Lung (tissue), 12 donors: ENCODE data around the gene ARHGAP10. TPM values are rescaled to one million over a fixed set of nuclear protein-coding genes. Genes with fewer than 3 reads are reported as not detected.

ENCODE experiments used
- ATAC-seq: fragments of 200-7000 bp; cut with Tn5 transposase; one replicate; pipeline ENCODE4 v1.9.1; 2020; ENCODE audit warnings: moderate number of reproducible peaks; ENCODE audit not compliant: insufficient read depth, low FRiP score
- DNase-seq, 3 donors: peaks; one replicate each; pipeline ENCODE4 v3.0.0-alpha.2; 2013 to 2017
- H3K27ac ChIP-seq, 2 donors: one replicate each; pipeline ENCODE4 v1.5.1; 2013; ENCODE audit warnings: mild to moderate bottlenecking in 2 of 2, moderate library complexity in 2 of 2, control low read depth in 1 of 2, inconsistent platforms in 1 of 2, low read depth in 1 of 2, low read length in 1 of 2
- H3K27me3 ChIP-seq, 3 donors: one replicate each; pipeline ENCODE4 v1.5.1; 2013; ENCODE audit warnings: low read length in 2 of 3; ENCODE audit not compliant: control insufficient read depth in 3 of 3, insufficient read depth in 3 of 3
- H3K36me3 ChIP-seq, 4 donors: one replicate each; pipeline ENCODE4 v1.5.1; 2013; ENCODE audit warnings: low read length in 4 of 4, mild to moderate bottlenecking in 1 of 4, moderate library complexity in 1 of 4; ENCODE audit not compliant: control insufficient read depth in 4 of 4, insufficient read depth in 4 of 4
- H3K4me1 ChIP-seq, 5 donors: one replicate each; pipeline ENCODE4 v1.5.1; 2013; ENCODE audit warnings: low read length in 5 of 5, mild to moderate bottlenecking in 2 of 5, moderate library complexity in 1 of 5; ENCODE audit not compliant: control insufficient read depth in 5 of 5, insufficient read depth in 5 of 5
- H3K4me3 ChIP-seq: one replicate; pipeline ENCODE4 v1.5.1; 2013; ENCODE audit warnings: mild to moderate bottlenecking, control low read depth, moderate library complexity
- H3K9ac ChIP-seq, 2 donors: one replicate each; pipeline ENCODE4 v1.5.1; 2013; ENCODE audit warnings: low read length in 2 of 2, control low read depth in 1 of 2; ENCODE audit not compliant: insufficient read depth in 1 of 2
- H3K9me3 ChIP-seq, 4 donors: one replicate each; pipeline ENCODE4 v1.5.1; 2013; ENCODE audit warnings: low read length in 3 of 4, mild to moderate bottlenecking in 1 of 4, moderate library complexity in 1 of 4; ENCODE audit not compliant: control insufficient read depth in 4 of 4, insufficient read depth in 3 of 4
- CTCF ChIP-seq: IDR thresholded peaks from 2 replicates; pipeline ENCODE4 v1.5.1; 2012; ENCODE audit warnings: mild to moderate bottlenecking; ENCODE audit errors: control extremely low read depth, extremely low read depth
- WGBS, 2 donors: extraction: QIAGEN DNeasy Blood & Tissue Kit; methylation state at CpG; one replicate each; pipeline ENCODE4 v1.1.7; 2013; 5-methylcytosine and 5-hydroxymethylcytosine counted together
- polyA plus RNA-seq, 2 donors: library from polyadenylated mRNA; stranded (reverse); fragments of 200-250 nt; gene quantifications; one replicate each; pipeline ENCODE4 v1.2.1, GENCODE V29; 2013
- total RNA-seq, 2 donors: library from RNA; depleted of rRNA in 1 of 2; stranded (reverse); fragments of >200 nt in 1 of 2; gene quantifications; one replicate each; pipeline ENCODE4 v1.2.1, GENCODE V29; 2014 to 2021
- donor health status: control.
- donor health status: control.
- donor health status: Bipolar disorder and iron deficiency.
- donor health status: healthy.
- donor health status: DM: yes; HTN: yes; CAD: no.

Gene ARHGAP10
- total and polyA plus RNA-seq, 4 donors, result 9.1 to 25.0 (median 17.5) TPM

GRCh38 chr4:147768113-147768512 is 36.2 kb downstream of the ARHGAP10 start:
- WGBS, 2 donors, result 30 to 42% methylated on average over 4 of the region's 4 CpGs
- TF ChIP-seq CTCF, result no peak
- ATAC-seq (no peak), DNase-seq (no peak)
- Histone ChIP-seq H3K27ac (peak overlapping the region in 1 of 2 donors; percentile 65), H3K9ac (no peak overlapping the region), H3K27me3 (no peaks in the 10 kb centered on the region), H3K9me3 (no peaks in the 10 kb centered on the region), H3K4me3 (no peak overlapping the region), H3K36me3 (no peaks in the 10 kb centered on the region), H3K4me1 (peaks cover 0 to 23% (median 6%) of the 10 kb centered on the region in 5 donors)

GRCh38 chr4:147769386-147769785 is 37.5 kb downstream of the ARHGAP10 start:
- H3K9me3 ChIP-seq, result no peaks in the 10 kb centered on the region
- no peaks in the 10 kb centered on the region for H3K27me3 ChIP-seq
- H3K4me1 ChIP-seq, result peaks cover 0 to 28% (median 8%) of the 10 kb centered on the region in 5 donors
- no peak overlapping the region for H3K9ac ChIP-seq
- 90 to 95% methylated on average over 4 of the region's 4 CpGs for WGBS, 2 donors
- H3K4me3 ChIP-seq, result no peak overlapping the region
- no peak for ATAC-seq
- no peak overlapping the region for H3K27ac ChIP-seq
- TF ChIP-seq CTCF, result no peak
- H3K36me3 ChIP-seq, result no peaks in the 10 kb centered on the region
- DNase-seq, result no peak

- no peaks in the 10 kb centered on the region for H3K9me3 ChIP-seq
- DNase-seq (no peak), ATAC-seq (no peak)
- H3K27me3 ChIP-seq, result no peaks in the 10 kb centered on the region
- no peak for TF ChIP-seq CTCF
- H3K9ac ChIP-seq, result no peak overlapping the region
- H3K36me3 ChIP-seq, result no peaks in the 10 kb centered on the region
- H3K4me3 ChIP-seq, result no peak overlapping the region
- WGBS, 2 donors, result 93 to 99% methylated on average over 2 of the region's 2 CpGs
- no peak overlapping the region for H3K27ac ChIP-seq
- H3K4me1 ChIP-seq, result peaks cover 0 to 29% (median 8%) of the 10 kb centered on the region in 5 donors
These were observed 38.9 kb downstream of the ARHGAP10 start for GRCh38 chr4:147770831-147771230.

GRCh38 chr4:147772056-147772455 is 40.2 kb downstream of the ARHGAP10 start:
- Histone ChIP-seq H3K27me3 (no peaks in the 10 kb centered on the region), H3K4me1 (peaks cover 0 to 32% (median 8%) of the 10 kb centered on the region in 5 donors), H3K36me3 (no peaks in the 10 kb centered on the region), H3K27ac (peak overlapping the region in 1 of 2 donors; percentile 65), H3K4me3 (no peak overlapping the region), H3K9ac (no peak overlapping the region), H3K9me3 (no peaks in the 10 kb centered on the region)
- no peak for DNase-seq
- TF ChIP-seq CTCF, result no peak
- ATAC-seq, result no peak
- 83 to 90% methylated on average over 8 of the region's 8 CpGs for WGBS, 2 donors
